Mesenteric fat pad (tissue), 1 donor: ENCODE results near the gene LCN15. TPM values are rescaled to one million over a fixed set of nuclear protein-coding genes. Genes with fewer than 3 reads are reported as not detected.

Experiments used
- microRNA-seq: library from miRNA; unstranded; fragments of <30 nt; microRNA quantifications from one replicate; pipeline ENCODE4 v1.2.0, GENCODE V29; 2020; ENCODE audit warnings: borderline number of aligned reads
- total RNA-seq: library from RNA; stranded (reverse); fragmentation: NEBNext Ultra II Directional; extraction: Animal tissue kit (Norgen Biotek cat#: 25700); gene quantifications from one replicate; pipeline ENCODE4 v1.2.1, GENCODE V29; 2021
- donor health status: DM: yes; HTN: yes; CAD: no.

LCN15 gene
- total RNA-seq, 1 donor from 2014 or later: 0.32 TPM

Small RNA genes lying within 50 kb of the gene (microRNA-seq; reads per million reads assigned to microRNA genes)
- gene MIR6722: not detected

Other genes starting within 250 kb of the LCN15 start
- gene NOTCH1, start 218.5 kb downstream of the LCN15 start, total RNA-seq: 89.5 TPM
- gene EGFL7, start 101.6 kb downstream of the LCN15 start, total RNA-seq: 155 TPM
- 547 TPM for gene AGPAT2, start 77.1 kb downstream of the LCN15 start, total RNA-seq
- 3.9 TPM for gene DIPK1B, start 51.9 kb downstream of the LCN15 start, total RNA-seq
- gene LCN10, start 21.6 kb downstream of the LCN15 start, total RNA-seq: 9.2 TPM
- gene LCN6, start 16.0 kb downstream of the LCN15 start, total RNA-seq: 16.2 TPM
- not detected for gene LCN8, start 6.3 kb downstream of the LCN15 start, total RNA-seq
- gene TMEM141, start 26.8 kb upstream of the LCN15 start, total RNA-seq: 33.0 TPM
- gene CCDC183, start 31.8 kb upstream of the LCN15 start, total RNA-seq: 0.71 TPM
- gene RABL6, start 43.4 kb upstream of the LCN15 start, total RNA-seq: 54.9 TPM
- 1.00 TPM for gene AJM1, start 78.0 kb upstream of the LCN15 start, total RNA-seq
- 89.6 TPM for gene PHPT1, start 84.9 kb upstream of the LCN15 start, total RNA-seq
- 1.6 TPM for gene MAMDC4, start 87.8 kb upstream of the LCN15 start, total RNA-seq
- 215 TPM for gene EDF1, start 101.8 kb upstream of the LCN15 start, total RNA-seq
- 8.8 TPM for gene TRAF2, start 122.0 kb upstream of the LCN15 start, total RNA-seq
- gene FBXW5, start 180.2 kb upstream of the LCN15 start, total RNA-seq: 95.2 TPM
- gene C8G, start 180.7 kb upstream of the LCN15 start, total RNA-seq: not detected
- gene LCN12, start 187.8 kb upstream of the LCN15 start, total RNA-seq: not detected
- 249 TPM for gene PTGDS, start 213.0 kb upstream of the LCN15 start, total RNA-seq
- gene LCNL1, start 218.5 kb upstream of the LCN15 start, total RNA-seq: 0.71 TPM
- gene PAXX, start 227.9 kb upstream of the LCN15 start, total RNA-seq: 29.4 TPM
- 1.6 TPM for gene CLIC3, start 232.1 kb upstream of the LCN15 start, total RNA-seq